HepG2 (cell line): Measurements from ENCODE around the gene CD151. TPM values are rescaled to one million over a fixed set of nuclear protein-coding genes. Genes with fewer than 3 reads are reported as not detected.
A peak's percentile ranks its signal among the peaks of the same experiment; 100 is the strongest.

Experiments
- ATF6 ChIP-seq: sonication (generic); formaldehyde crosslinking; conservative IDR thresholded peaks from 2 replicates; pipeline ENCODE4 v1.4.0; 2020; ENCODE audit warnings: missing genetic modification reagents
- CAMTA2 ChIP-seq: sonication (generic); formaldehyde crosslinking; IDR thresholded peaks from 2 replicates; pipeline ENCODE4 v1.4.0; 2020; ENCODE audit warnings: mild to moderate bottlenecking, missing genetic modification reagents, borderline replicate concordance
- CBX5 ChIP-seq: sonication (generic); formaldehyde crosslinking; IDR thresholded peaks from 2 replicates; pipeline ENCODE4 v1.4.0; 2020; ENCODE audit warnings: missing genetic modification reagents, borderline replicate concordance
- EED ChIP-seq: sonication (generic); formaldehyde crosslinking; IDR thresholded peaks from 2 replicates; pipeline ENCODE4 v1.5.0; 2020; ENCODE audit warnings: mild to moderate bottlenecking, missing genetic modification reagents
- KLF15 ChIP-seq: sonication (generic); formaldehyde crosslinking; IDR thresholded peaks from 2 replicates; pipeline ENCODE4 v1.8.1; 2023; ENCODE audit warnings: borderline replicate concordance, mild to moderate bottlenecking, inconsistent platforms, missing genetic modification reagents, mixed read lengths
- MEIS2 ChIP-seq: sonication (generic); formaldehyde crosslinking; IDR thresholded peaks from 2 replicates; pipeline ENCODE4 v1.9.0; 2021; ENCODE audit warnings: mild to moderate bottlenecking, missing genetic modification reagents
- MYC ChIP-seq: sonication (generic); formaldehyde crosslinking; IDR thresholded peaks from 2 replicates; pipeline ENCODE4 v1.9.0; 2021; ENCODE audit warnings: missing genetic modification reagents, borderline replicate concordance
- RNF2 ChIP-seq: fragments of 450-650 bp; conservative IDR thresholded peaks from 2 replicates; pipeline ENCODE4 v1.6.1; 2016; ENCODE audit warnings: low read depth
- SMAD3 ChIP-seq: sonication (generic); formaldehyde crosslinking; IDR thresholded peaks from 2 replicates; pipeline ENCODE4 v1.4.0; 2020; ENCODE audit warnings: missing genetic modification reagents
- SYNCRIP ChIP-seq: fragments of 200-400 bp; formaldehyde crosslinking; IDR thresholded peaks from 2 replicates; pipeline ENCODE4 v1.6.1; 2018; ENCODE audit warnings: mild to moderate bottlenecking, low read depth, low read length; ENCODE audit not compliant: insufficient read depth
- YEATS2 ChIP-seq: sonication (generic); formaldehyde crosslinking; IDR thresholded peaks from 2 replicates; pipeline ENCODE4 v1.4.0; 2020; ENCODE audit warnings: missing genetic modification reagents, borderline replicate concordance
- ZFP36 ChIP-seq: fragments of 150-350 bp; IDR thresholded peaks from 2 replicates; pipeline ENCODE4 v1.6.1; 2018; ENCODE audit warnings: borderline replicate concordance, low read length, low read depth; ENCODE audit not compliant: partially characterized antibody
- ZFP82 ChIP-seq: sonication (generic); formaldehyde crosslinking; IDR thresholded peaks from 2 replicates; pipeline ENCODE4 v1.5.1; 2020; ENCODE audit warnings: mild to moderate bottlenecking, missing genetic modification reagents, borderline replicate concordance
- ZFX ChIP-seq: sonication (generic); formaldehyde crosslinking; IDR thresholded peaks from 2 replicates; pipeline ENCODE4 v1.4.0; 2020; ENCODE audit warnings: mild to moderate bottlenecking, low read depth, missing genetic modification reagents, moderate library complexity
- ZNF224 ChIP-seq: sonication (generic); formaldehyde crosslinking; IDR thresholded peaks from 2 replicates; pipeline ENCODE4 v1.5.0; 2020; ENCODE audit warnings: mild to moderate bottlenecking, missing genetic modification reagents
- ZNF282 ChIP-seq: fragments of 450-650 bp; IDR thresholded peaks from 2 replicates; pipeline ENCODE4 v1.6.1; 2018; ENCODE audit not compliant: partially characterized antibody
- ZNF326 ChIP-seq: sonication (generic); formaldehyde crosslinking; IDR thresholded peaks from 2 replicates; pipeline ENCODE4 v1.4.0; 2020; ENCODE audit warnings: missing genetic modification reagents, borderline replicate concordance
- ZNF431 ChIP-seq: sonication (generic); formaldehyde crosslinking; IDR thresholded peaks from 2 replicates; pipeline ENCODE4 v1.9.0; 2022; ENCODE audit warnings: missing genetic modification reagents, low read depth, mild to moderate bottlenecking, borderline replicate concordance
- ZNF451 ChIP-seq: sonication (generic); formaldehyde crosslinking; IDR thresholded peaks from 2 replicates; pipeline ENCODE4 v1.5.0; 2020; ENCODE audit warnings: mild to moderate bottlenecking, missing genetic modification reagents
- ZNF598 ChIP-seq: sonication (generic); formaldehyde crosslinking; IDR thresholded peaks from 2 replicates; pipeline ENCODE4 v1.5.1; 2020; ENCODE audit warnings: mild to moderate bottlenecking, missing genetic modification reagents, borderline replicate concordance
- ZNF639 ChIP-seq: conservative IDR thresholded peaks from 2 replicates; pipeline ENCODE4 v1.6.1; 2018; ENCODE audit warnings: missing genetic modification reagents
- ZNF772 ChIP-seq: sonication (generic); formaldehyde crosslinking; IDR thresholded peaks from 2 replicates; pipeline ENCODE4 v1.5.0; 2020; ENCODE audit warnings: mild to moderate bottlenecking, missing genetic modification reagents
- polyA plus RNA-seq, 8 experiments: library from polyadenylated mRNA; depleted of rRNA in 3 of 8; stranded (reverse) in 7 of 8; unstranded in 1 of 8; fragments of >200 nt; fragmentation: Illumina TruSeq in 4 of 8; extraction: Trizol in 4 of 8; gene quantifications; 2 replicates each; pipeline versions ENCODE4 v1.2.1 to v1.2.3, GENCODE V29; 2011 to 2016; ENCODE audit warnings: low read depth in 4 of 8, missing spikeins in 1 of 8, mixed read lengths in 1 of 8; ENCODE audit not compliant: insufficient read depth in 1 of 8
- total RNA-seq, 5 experiments: library from RNA; depleted of rRNA; stranded (reverse); fragments of >200 nt; fragmentation: Illumina TruSeq; extraction: Trizol; gene quantifications; 2 replicates each; pipeline ENCODE4 v1.2.3, GENCODE V29; 2016; ENCODE audit warnings: low read depth in 1 of 5
- TF ChIP-seq, protein P1 (sequence below): sonication (generic); formaldehyde crosslinking; IDR thresholded peaks from 2 replicates; pipeline ENCODE4 v1.4.0; 2020; ENCODE audit warnings: missing genetic modification reagents
- TF ChIP-seq, protein P2 (sequence below), 2 experiments: fragments of 450-650 bp in 1 of 2; sonication (generic) in 1 of 2; formaldehyde crosslinking; IDR thresholded peaks; 2 replicates each; pipeline versions ENCODE4 v1.5.0 to v1.8.0; 2020 to 2022; ENCODE audit warnings: mild to moderate bottlenecking in 1 of 2, missing genetic modification reagents in 1 of 2

Gene CD151
- total and polyA plus RNA-seq, 2 of the 13 experiments (the other 11 are each of a cell fraction or from before 2014, with no cell fraction given) = 125 to 197 TPM

GRCh38 chr11:797296-798092 lies 35.3 kb upstream of the CD151 start (continued):
- TF ChIP-seq SYNCRIP (no peak), ZNF224 (CRISPR knock-in tag) (0 out of 2 replicates have a peak, but pooled peaks have one; percentile 70), MYC (CRISPR knock-in tag) (peak; percentile 76), KLF15 (CRISPR knock-in tag) (peak; percentile 71; the same call in 1 of the 2 replicates), MEIS2 (CRISPR knock-in tag) (no peak; the same call in 1 of the 2 replicates), CBX5 (CRISPR knock-in tag) (no peak), ATF6 (CRISPR knock-in tag) (no peak), ZNF431 (CRISPR knock-in tag) (no peak), ZFX (CRISPR knock-in tag) (peak; percentile 71), CAMTA2 (CRISPR knock-in tag) (no peak), ZNF326 (no peak), ZFP82 (CRISPR knock-in tag) (no peak), ZNF282 (no peak), SMAD3 (CRISPR knock-in tag) (0 out of 2 replicates have a peak, but pooled peaks have one; percentile 15), ZFP36 (no peak), ZNF639 (CRISPR knock-in tag) (no peak), ZNF451 (CRISPR knock-in tag) (no peak), YEATS2 (CRISPR knock-in tag) (no peak), RNF2 (no peak), ZNF772 (CRISPR knock-in tag) (no peak), ZNF598 (no peak), EED (CRISPR knock-in tag) (no peak)
- TF ChIP-seq, protein P1, sequence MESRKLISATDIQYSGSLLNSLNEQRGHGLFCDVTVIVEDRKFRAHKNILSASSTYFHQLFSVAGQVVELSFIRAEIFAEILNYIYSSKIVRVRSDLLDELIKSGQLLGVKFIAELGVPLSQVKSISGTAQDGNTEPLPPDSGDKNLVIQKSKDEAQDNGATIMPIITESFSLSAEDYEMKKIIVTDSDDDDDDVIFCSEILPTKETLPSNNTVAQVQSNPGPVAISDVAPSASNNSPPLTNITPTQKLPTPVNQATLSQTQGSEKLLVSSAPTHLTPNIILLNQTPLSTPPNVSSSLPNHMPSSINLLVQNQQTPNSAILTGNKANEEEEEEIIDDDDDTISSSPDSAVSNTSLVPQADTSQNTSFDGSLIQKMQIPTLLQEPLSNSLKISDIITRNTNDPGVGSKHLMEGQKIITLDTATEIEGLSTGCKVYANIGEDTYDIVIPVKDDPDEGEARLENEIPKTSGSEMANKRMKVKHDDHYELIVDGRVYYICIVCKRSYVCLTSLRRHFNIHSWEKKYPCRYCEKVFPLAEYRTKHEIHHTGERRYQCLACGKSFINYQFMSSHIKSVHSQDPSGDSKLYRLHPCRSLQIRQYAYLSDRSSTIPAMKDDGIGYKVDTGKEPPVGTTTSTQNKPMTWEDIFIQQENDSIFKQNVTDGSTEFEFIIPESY (CRISPR knock-in tag) = no peak
- TF ChIP-seq, protein P2, sequence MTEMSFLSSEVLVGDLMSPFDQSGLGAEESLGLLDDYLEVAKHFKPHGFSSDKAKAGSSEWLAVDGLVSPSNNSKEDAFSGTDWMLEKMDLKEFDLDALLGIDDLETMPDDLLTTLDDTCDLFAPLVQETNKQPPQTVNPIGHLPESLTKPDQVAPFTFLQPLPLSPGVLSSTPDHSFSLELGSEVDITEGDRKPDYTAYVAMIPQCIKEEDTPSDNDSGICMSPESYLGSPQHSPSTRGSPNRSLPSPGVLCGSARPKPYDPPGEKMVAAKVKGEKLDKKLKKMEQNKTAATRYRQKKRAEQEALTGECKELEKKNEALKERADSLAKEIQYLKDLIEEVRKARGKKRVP (CRISPR knock-in tag; IDR thresholded peaks at IDR 0.05) = no peak
